AML-193 (cell line): ENCODE data around the gene CFAP119.
A peak's percentile ranks its signal among the peaks of the same experiment; 100 is the strongest.

ENCODE experiments used
- DNase-seq, 2 experiments: peaks; one replicate each; lab custom pipeline; 2025; lab: John Stamatoyannopoulos, UW

Gene CFAP119

GRCh38 chr16:30782486-30783279 is 20.8 kb upstream of the CFAP119 start:
- no peak for DNase-seq

GRCh38 chr16:30780549-30780948 is 18.7 kb upstream of the CFAP119 start:
- no peak for DNase-seq

GRCh38 chr16:30780021-30780420 is 18.2 kb upstream of the CFAP119 start:
- no peak for DNase-seq

GRCh38 chr16:30779596-30779995 is 17.7 kb upstream of the CFAP119 start:
- DNase-seq: no peak

GRCh38 chr16:30778549-30779244 is 16.8 kb upstream of the CFAP119 start:
- no peak for DNase-seq

- DNase-seq: no peak
Measured at GRCh38 chr16:30777591-30778297, 15.9 kb upstream of the CFAP119 start.

GRCh38 chr16:30775392-30776188 is 13.7 kb upstream of the CFAP119 start:
- DNase-seq: peak in 1 of 2 experiments; percentile 18

GRCh38 chr16:30775131-30775391 is 13.2 kb upstream of the CFAP119 start:
- no peak for DNase-seq

- DNase-seq: no peak
Measured at GRCh38 chr16:30774367-30775130, 12.7 kb upstream of the CFAP119 start.

GRCh38 chr16:30773826-30774225 is 12.0 kb upstream of the CFAP119 start:
- no peak for DNase-seq

- no peak for DNase-seq
Measured at GRCh38 chr16:30771726-30772125, 9.9 kb upstream of the CFAP119 start.

GRCh38 chr16:30769379-30770089 is 7.7 kb upstream of the CFAP119 start:
- DNase-seq: no peak

GRCh38 chr16:30768583-30769181 is 6.8 kb upstream of the CFAP119 start:
- DNase-seq: no peak

GRCh38 chr16:30767767-30768465 is 6.1 kb upstream of the CFAP119 start:
- DNase-seq: no peak

- DNase-seq: no peak
Measured at GRCh38 chr16:30766933-30767284, 5.0 kb upstream of the CFAP119 start.

- DNase-seq: no peak
Measured at GRCh38 chr16:30766206-30766932, 4.5 kb upstream of the CFAP119 start.

GRCh38 chr16:30764816-30765465 is 3.1 kb upstream of the CFAP119 start:
- DNase-seq: no peak

GRCh38 chr16:30764086-30764485 is 2.2 kb upstream of the CFAP119 start:
- DNase-seq: no peak
